Measurements from ENCODE around the gene ANKS1A. TPM values are rescaled to one million over a fixed set of nuclear protein-coding genes. Genes with fewer than 3 reads are reported as not detected.

The ANKS1A gene
- total RNA-seq, 2 donors from 2014 or later: 25.3 to 26.0 TPM

DNA sequence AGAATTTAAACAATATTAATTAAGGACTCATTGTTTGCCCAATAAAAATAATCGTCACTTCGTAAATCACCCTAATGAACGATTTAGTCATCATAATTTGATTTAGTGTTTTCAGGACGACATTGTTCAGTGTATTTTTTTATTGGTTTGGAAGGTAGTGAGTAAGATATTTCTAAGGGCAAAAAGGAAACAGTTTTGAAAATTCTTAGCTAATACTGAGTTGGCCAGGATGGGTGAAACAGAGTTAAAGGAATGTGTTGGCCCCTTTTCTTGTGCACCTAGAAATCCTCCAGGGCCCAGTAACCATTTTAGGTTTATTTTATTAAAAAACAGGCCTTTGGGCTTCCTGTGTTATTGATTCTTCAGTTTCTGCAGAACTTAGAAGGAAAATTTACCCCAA, 25.3 kb downstream of the ANKS1A start:
- H3K4me1 ChIP-seq: no peaks in the 10 kb centered on the region
- no peaks in the 10 kb centered on the region for H3K27me3 ChIP-seq
- no peak overlapping the region for H3K27ac ChIP-seq
- no peak for TF ChIP-seq CTCF (IDR thresholded peaks at IDR 0.05)
- intact Hi-C loops (cut with DNase I): no loop called here
- H3K9me3 ChIP-seq: no peaks in the 10 kb centered on the region
- no peak for DNase-seq
- H3K9ac ChIP-seq (ENCODE audit: low read depth in 2 of 2, low read length in 2 of 2): no peak overlapping the region
- no peaks in the 10 kb centered on the region for H3K36me3 ChIP-seq
- H3K4me3 ChIP-seq: no peak overlapping the region

- Histone ChIP-seq H3K27me3 (no peaks in the 10 kb centered on the region), H3K36me3 (no peaks in the 10 kb centered on the region), H3K9ac (ENCODE audit: low read depth in 2 of 2, low read length in 2 of 2) (no peak overlapping the region), H3K27ac (no peak overlapping the region), H3K4me1 (no peaks in the 10 kb centered on the region), H3K4me3 (no peak overlapping the region), H3K9me3 (no peaks in the 10 kb centered on the region)
- DNase-seq: no peak
- TF ChIP-seq CTCF (IDR thresholded peaks at IDR 0.05): no peak
- intact Hi-C loops (cut with DNase I): no loop called here
Observed at GRCh38 chr6:34916348-34916967, 27.4 kb downstream of the ANKS1A start.

GRCh38 chr6:34917626-34918285, 28.7 kb downstream of the ANKS1A start:
- no peak for DNase-seq
- H3K36me3 ChIP-seq: no peaks in the 10 kb centered on the region
- H3K9me3 ChIP-seq: no peaks in the 10 kb centered on the region
- no peak overlapping the region for H3K27ac ChIP-seq
- intact Hi-C loops (cut with DNase I): no loop called here
- no peaks in the 10 kb centered on the region for H3K27me3 ChIP-seq
- no peak overlapping the region for H3K4me3 ChIP-seq
- no peak for TF ChIP-seq CTCF (IDR thresholded peaks at IDR 0.05)
- H3K4me1 ChIP-seq: no peaks in the 10 kb centered on the region
- no peak overlapping the region for H3K9ac ChIP-seq (ENCODE audit: low read depth in 2 of 2, low read length in 2 of 2)

DNA sequence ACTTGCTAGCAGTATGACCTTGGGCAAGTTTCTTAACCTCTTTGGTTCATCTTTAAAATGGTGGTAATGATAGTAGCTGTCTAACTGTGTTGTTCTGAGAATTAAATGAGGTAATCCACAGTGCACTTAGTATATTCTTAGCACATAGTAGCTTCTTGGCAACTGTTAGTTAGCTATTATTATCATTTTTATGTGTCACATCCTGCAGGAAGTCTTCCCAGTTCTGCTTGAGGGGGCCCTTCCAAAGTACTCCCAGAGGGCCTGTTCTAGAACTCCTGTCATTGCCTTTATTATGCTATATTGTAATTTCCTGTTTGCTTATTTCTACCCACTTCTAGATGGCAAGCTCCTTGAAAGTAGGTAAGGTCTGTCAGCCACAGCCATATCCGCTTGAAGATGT, 30.6 kb downstream of the ANKS1A start:
- Histone ChIP-seq H3K4me3 (no peak overlapping the region), H3K27ac (no peak overlapping the region), H3K9me3 (no peaks in the 10 kb centered on the region), H3K4me1 (no peaks in the 10 kb centered on the region), H3K36me3 (no peaks in the 10 kb centered on the region), H3K9ac (ENCODE audit: low read depth in 2 of 2, low read length in 2 of 2) (no peak overlapping the region), H3K27me3 (no peaks in the 10 kb centered on the region)
- intact Hi-C loops (cut with DNase I): no loop called here
- no peak for TF ChIP-seq CTCF (IDR thresholded peaks at IDR 0.05)
- no peak for DNase-seq

- H3K9ac ChIP-seq (ENCODE audit: low read depth in 2 of 2, low read length in 2 of 2): no peak overlapping the region
- no peaks in the 10 kb centered on the region for H3K9me3 ChIP-seq
- H3K27me3 ChIP-seq: no peaks in the 10 kb centered on the region
- H3K4me1 ChIP-seq: no peaks in the 10 kb centered on the region
- no peak for TF ChIP-seq CTCF (IDR thresholded peaks at IDR 0.05)
- intact Hi-C loops (cut with DNase I): no loop called here
- no peak overlapping the region for H3K4me3 ChIP-seq
- DNase-seq: no peak
- H3K27ac ChIP-seq: no peak overlapping the region
- no peaks in the 10 kb centered on the region for H3K36me3 ChIP-seq
Observed at GRCh38 chr6:34920097-34920496, 31.0 kb downstream of the ANKS1A start.

Data from colonic mucosa (tissue), 4 donors.